Skeletal muscle satellite cell (primary cell): Measurements from ENCODE around the gene USP20.

Experiments used
- H3K27me3 ChIP-seq: 2 replicates; pipeline ENCODE4 v1.7.0; 2013; ENCODE audit warnings: low read length; ENCODE audit not compliant: control insufficient read depth, insufficient read depth
- H3K36me3 ChIP-seq: 2 replicates; pipeline ENCODE4 v1.7.0; 2013; ENCODE audit warnings: mild to moderate bottlenecking, control low read depth, low read length; ENCODE audit not compliant: insufficient read depth
- H3K4me1 ChIP-seq: 2 replicates; pipeline ENCODE4 v1.7.0; 2013; ENCODE audit warnings: low read length; ENCODE audit not compliant: control insufficient read depth, insufficient read depth
- H3K4me2 ChIP-seq: 2 replicates; pipeline ENCODE4 v1.7.0; 2013; ENCODE audit warnings: mild to moderate bottlenecking, low read length
- H3K4me3 ChIP-seq: 2 replicates; pipeline ENCODE4 v1.7.0; 2013; ENCODE audit warnings: low read length
- H3K9ac ChIP-seq: 2 replicates; pipeline ENCODE4 v1.7.0; 2013; ENCODE audit warnings: mild to moderate bottlenecking, low read depth, low read length, moderate library complexity
- H3K9me3 ChIP-seq: replicated peaks from 2 replicates; pipeline ENCODE4 v1.7.0; 2013; ENCODE audit warnings: mild to moderate bottlenecking, control low read depth, low read length

Gene USP20

GRCh38 chr9:129880654-129881546 is 45.6 kb downstream of the USP20 start:
- no peaks in the 10 kb centered on the region for H3K27me3 ChIP-seq
- peaks cover 19% of the 10 kb centered on the region for H3K4me1 ChIP-seq
- H3K4me3 ChIP-seq, result no peak overlapping the region
- no peaks in the 10 kb centered on the region for H3K9me3 ChIP-seq
- no peak overlapping the region for H3K4me2 ChIP-seq
- no peak overlapping the region for H3K9ac ChIP-seq
- peaks cover 14% of the 10 kb centered on the region for H3K36me3 ChIP-seq

GRCh38 chr9:129881547-129882324 is 46.5 kb downstream of the USP20 start:
- peaks cover 14% of the 10 kb centered on the region for H3K36me3 ChIP-seq
- no peak overlapping the region for H3K9ac ChIP-seq
- no peak overlapping the region for H3K4me2 ChIP-seq
- no peaks in the 10 kb centered on the region for H3K9me3 ChIP-seq
- no peaks in the 10 kb centered on the region for H3K27me3 ChIP-seq
- no peak overlapping the region for H3K4me3 ChIP-seq
- peaks cover 27% of the 10 kb centered on the region for H3K4me1 ChIP-seq

- no peaks in the 10 kb centered on the region for H3K27me3 ChIP-seq
- peak overlapping the region; percentile 83 for H3K4me2 ChIP-seq
- peak overlapping the region; percentile 50 for H3K4me3 ChIP-seq
- H3K4me1 ChIP-seq, result peaks cover 28% of the 10 kb centered on the region
- H3K9ac ChIP-seq, result no peak overlapping the region
- H3K36me3 ChIP-seq, result peaks cover 12% of the 10 kb centered on the region
- H3K9me3 ChIP-seq, result no peaks in the 10 kb centered on the region
Measured at GRCh38 chr9:129884220-129885017, 49.2 kb downstream of the USP20 start.

- peak overlapping the region; percentile 83 for H3K4me2 ChIP-seq
- peaks cover 11% of the 10 kb centered on the region for H3K36me3 ChIP-seq
- peak overlapping the region; percentile 63 for H3K4me3 ChIP-seq
- peak overlapping the region; percentile 53 for H3K9ac ChIP-seq
- H3K9me3 ChIP-seq, result no peaks in the 10 kb centered on the region
- H3K27me3 ChIP-seq, result no peaks in the 10 kb centered on the region
- H3K4me1 ChIP-seq, result peaks cover 28% of the 10 kb centered on the region
Measured at GRCh38 chr9:129885018-129885669, 49.9 kb downstream of the USP20 start.

GRCh38 chr9:129885670-129886106 is 50.4 kb downstream of the USP20 start:
- Histone ChIP-seq H3K9me3 (no peaks in the 10 kb centered on the region), H3K4me2 (peak overlapping the region; percentile 83), H3K36me3 (peaks cover 8% of the 10 kb centered on the region), H3K27me3 (no peaks in the 10 kb centered on the region), H3K4me3 (peak overlapping the region; percentile 63), H3K4me1 (peaks cover 28% of the 10 kb centered on the region), H3K9ac (peak overlapping the region; percentile 53)

GRCh38 chr9:129886226-129887174 is 51.2 kb downstream of the USP20 start:
- no peaks in the 10 kb centered on the region for H3K9me3 ChIP-seq
- peaks cover 8% of the 10 kb centered on the region for H3K36me3 ChIP-seq
- H3K4me3 ChIP-seq, result peak overlapping the region; percentile 63
- H3K4me2 ChIP-seq, result peak overlapping the region; percentile 83
- no peak overlapping the region for H3K9ac ChIP-seq
- no peaks in the 10 kb centered on the region for H3K27me3 ChIP-seq
- peaks cover 31% of the 10 kb centered on the region for H3K4me1 ChIP-seq

GRCh38 chr9:129887334-129888292 is 52.4 kb downstream of the USP20 start:
- Histone ChIP-seq H3K4me3 (no peak overlapping the region), H3K4me1 (peaks cover 41% of the 10 kb centered on the region), H3K9ac (no peak overlapping the region), H3K9me3 (no peaks in the 10 kb centered on the region), H3K27me3 (no peaks in the 10 kb centered on the region), H3K4me2 (no peak overlapping the region), H3K36me3 (peaks cover 6% of the 10 kb centered on the region)

- no peaks in the 10 kb centered on the region for H3K27me3 ChIP-seq
- no peak overlapping the region for H3K4me3 ChIP-seq
- no peak overlapping the region for H3K4me2 ChIP-seq
- peaks cover 47% of the 10 kb centered on the region for H3K4me1 ChIP-seq
- peaks cover 6% of the 10 kb centered on the region for H3K36me3 ChIP-seq
- no peaks in the 10 kb centered on the region for H3K9me3 ChIP-seq
- H3K9ac ChIP-seq, result no peak overlapping the region
Measured at GRCh38 chr9:129888293-129889121, 53.2 kb downstream of the USP20 start.
